HG03342 (cell line): ENCODE results near the gene TCOF1.
A peak's percentile ranks its signal among the peaks of the same experiment; 100 is the strongest.
"Not testable (repeated sequence)": the region's sequence is repeated elsewhere in the genome, so short reads cannot be mapped to it uniquely, and the experiment has no call there.

Experiments
- ATAC-seq: cut with Tn5 transposase; IDR thresholded peaks from one replicate; pipeline ENCODE4 v1.9.1; 2021; ENCODE audit warnings: mild to moderate bottlenecking, moderate library complexity; ENCODE audit not compliant: unreplicated experiment

TCOF1 gene

DNA sequence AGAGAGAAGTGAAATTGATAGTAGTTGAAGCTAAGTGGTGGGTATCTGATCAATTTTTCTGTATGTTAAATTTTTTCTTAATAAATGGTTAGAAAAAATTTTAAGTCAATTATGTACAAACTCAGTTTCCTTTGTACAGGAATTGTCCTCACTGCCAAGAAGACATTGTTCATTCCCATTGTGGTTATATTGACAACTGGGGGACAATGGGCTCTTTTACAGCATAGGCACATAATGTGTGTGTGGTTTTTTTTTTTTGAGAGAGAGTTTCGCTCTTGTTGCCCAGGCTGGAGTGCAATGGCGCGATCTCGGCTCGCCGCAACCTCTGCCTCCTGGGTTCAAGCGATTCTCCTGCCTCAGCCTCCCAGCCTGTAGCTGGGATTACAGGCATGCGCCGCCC, 68.7 kb downstream of the TCOF1 start:
- ATAC-seq, result not testable (repeated sequence)

DNA sequence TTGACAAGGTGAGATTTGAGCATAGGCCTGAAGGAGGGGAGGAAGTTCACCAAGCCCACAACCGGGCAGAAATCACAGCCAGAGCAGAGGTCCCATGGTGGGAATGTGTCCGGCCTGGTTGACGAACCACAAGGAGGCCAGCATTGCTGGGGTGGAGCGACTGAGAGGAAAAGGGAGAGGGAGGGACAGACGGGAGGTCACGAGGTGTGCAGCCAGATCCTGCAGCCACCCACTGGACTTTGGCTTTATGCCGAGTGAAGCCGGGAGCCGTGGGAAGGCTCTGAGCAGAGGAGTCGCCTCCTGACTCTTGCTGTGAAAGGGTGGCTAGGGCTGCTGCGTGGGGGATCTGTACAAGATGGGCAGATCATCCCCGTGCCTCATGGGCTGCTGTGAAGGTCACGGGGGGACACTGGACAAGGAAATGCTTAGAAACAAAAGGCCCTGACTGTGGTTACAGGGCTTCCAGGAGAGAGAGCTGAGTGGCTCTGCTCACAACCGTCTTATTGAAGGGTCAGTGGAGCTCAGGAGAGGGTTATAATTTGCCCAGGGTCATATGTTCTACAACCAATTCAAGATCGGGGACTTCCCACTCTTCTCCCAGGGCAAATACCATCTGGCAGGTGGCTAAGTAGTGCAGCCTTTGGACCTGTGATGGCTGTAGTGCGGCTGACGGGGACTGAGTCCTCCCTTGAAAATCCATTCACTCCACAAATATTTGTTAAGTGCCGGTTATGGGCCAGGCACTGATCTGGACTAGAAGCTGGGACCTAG, 70.8 kb downstream of the TCOF1 start:
- ATAC-seq, result no peak

DNA sequence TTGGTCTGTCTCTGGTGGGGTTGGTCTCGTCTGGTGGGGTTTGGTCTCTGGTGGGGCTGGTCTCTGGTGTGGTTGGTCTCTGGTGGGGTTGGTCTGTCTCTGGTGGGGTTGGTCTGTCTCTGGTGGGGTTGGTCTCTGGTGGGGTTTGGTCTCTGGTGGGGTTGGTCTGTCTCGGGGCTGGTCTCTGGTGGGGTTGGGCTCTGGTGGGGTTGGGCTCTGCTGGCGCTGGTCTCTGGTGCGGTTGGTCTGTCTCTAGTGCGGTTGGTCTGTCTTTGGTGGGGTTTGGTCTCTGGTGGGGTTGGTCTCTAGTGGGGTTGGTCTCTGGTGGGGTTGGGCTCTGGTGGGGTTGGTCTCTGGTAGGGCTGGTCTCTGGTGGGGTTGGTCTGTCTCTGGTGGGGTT, 71.5 kb downstream of the TCOF1 start:
- ATAC-seq, result no peak

GRCh38 chr5:150429410-150429873, 71.9 kb downstream of the TCOF1 start:
- no peak for ATAC-seq

- ATAC-seq, result no peak
These were observed 73.6 kb downstream of the TCOF1 start for GRCh38 chr5:150431048-150431447.

- ATAC-seq, result no peak
These were observed 74.1 kb downstream of the TCOF1 start for GRCh38 chr5:150431574-150431973.

- ATAC-seq, result no peak
These were observed 77.0 kb downstream of the TCOF1 start for GRCh38 chr5:150434464-150434863.

DNA sequence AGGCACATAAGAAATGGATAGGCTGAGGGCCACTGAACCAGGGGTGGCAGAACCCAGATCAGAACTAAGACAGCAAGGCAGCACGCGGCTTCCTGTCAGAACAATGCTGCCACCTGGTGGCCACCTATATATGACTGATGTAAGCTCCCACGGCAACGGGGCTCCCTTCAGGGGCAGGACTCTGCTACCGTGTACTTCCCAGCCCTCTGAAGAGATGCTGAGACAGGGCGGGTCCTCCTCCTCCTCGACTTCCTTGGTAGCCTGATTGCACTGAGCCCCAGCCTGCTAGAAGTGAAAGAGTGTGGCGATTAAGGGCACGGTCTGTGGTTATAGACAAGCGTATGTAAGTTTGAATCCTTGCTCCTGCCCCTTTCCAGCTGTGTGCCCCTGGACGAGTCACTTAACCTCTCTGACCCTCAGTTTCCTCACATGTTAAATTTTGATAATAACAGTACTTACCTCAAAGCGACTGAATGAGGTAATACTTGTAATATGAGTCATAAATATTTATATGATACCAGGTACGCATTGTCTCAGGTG, 78.7 kb downstream of the TCOF1 start:
- peak; percentile 97 for ATAC-seq

DNA sequence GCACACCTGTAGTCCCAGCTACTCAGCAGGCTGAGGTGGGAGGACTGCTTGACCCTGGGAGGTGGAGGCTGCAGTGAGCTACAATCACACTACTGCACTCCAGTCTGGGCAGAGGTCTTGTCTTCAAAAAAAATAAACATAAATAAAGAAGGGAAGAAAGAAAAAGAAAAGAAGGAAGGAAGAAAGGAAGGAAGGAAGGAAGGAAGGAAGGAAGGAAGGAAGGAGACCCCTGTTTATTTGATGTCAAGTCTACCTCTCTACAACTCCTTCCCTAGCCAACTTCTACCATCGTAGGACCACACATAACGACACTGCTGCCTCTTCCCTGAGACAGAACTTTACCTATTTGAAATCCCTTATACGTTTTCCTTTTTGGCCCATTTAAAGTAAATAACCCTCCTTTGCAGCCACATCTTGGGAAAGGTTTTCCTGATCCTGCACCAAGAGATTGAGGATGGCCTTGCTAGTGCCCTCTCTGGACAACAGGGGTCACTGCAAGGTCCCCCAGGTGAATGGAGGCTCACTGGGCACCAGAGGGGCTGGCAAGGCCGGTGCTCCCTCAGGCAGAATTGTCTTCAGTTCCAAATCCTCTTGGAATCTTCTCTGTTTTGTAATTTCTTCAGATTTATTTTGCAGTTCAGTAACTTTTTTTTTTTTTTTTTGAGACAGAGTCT, 81.5 kb downstream of the TCOF1 start:
- no peak for ATAC-seq

DNA sequence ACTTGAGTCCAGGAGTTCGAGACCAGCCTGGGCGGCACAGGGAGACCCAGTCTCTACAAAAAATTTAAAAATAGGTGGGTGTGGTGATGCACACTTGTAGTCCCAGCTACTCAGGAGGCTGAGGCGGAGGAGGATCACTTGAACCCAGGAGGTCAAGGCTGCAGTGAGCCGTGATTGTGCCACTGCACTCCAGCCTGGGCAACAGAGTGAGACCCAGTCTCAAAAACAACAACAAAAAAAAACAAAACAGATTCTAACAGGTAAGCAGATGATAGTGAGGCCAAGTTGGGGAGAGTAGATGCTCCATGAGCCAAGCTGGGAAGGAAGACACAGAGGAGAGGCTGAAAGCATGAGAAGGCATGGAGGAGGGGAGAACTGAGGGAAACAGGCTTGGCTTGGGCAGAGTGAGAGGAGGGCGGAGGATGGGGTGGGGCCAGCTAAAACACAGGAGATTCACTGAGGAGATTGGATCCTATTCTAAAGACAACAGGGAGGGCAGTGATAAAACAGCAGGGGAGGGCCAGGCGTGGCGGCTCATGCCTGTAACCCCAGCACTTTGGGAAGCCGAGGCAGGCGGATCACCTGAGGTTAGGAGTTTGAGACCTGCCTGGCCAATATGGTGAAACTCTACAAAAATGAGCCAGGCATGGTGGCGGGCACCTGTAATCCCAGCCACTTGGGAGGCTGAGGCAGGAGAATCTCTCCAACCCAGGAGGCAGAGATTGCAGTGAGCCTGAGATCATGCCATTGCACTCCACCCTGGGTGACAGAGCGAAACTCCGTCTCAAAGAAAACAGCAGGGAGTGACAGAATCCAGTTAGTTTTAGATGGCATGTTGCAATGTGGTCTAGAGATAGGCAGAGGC, 83.7 kb downstream of the TCOF1 start:
- no peak for ATAC-seq

DNA sequence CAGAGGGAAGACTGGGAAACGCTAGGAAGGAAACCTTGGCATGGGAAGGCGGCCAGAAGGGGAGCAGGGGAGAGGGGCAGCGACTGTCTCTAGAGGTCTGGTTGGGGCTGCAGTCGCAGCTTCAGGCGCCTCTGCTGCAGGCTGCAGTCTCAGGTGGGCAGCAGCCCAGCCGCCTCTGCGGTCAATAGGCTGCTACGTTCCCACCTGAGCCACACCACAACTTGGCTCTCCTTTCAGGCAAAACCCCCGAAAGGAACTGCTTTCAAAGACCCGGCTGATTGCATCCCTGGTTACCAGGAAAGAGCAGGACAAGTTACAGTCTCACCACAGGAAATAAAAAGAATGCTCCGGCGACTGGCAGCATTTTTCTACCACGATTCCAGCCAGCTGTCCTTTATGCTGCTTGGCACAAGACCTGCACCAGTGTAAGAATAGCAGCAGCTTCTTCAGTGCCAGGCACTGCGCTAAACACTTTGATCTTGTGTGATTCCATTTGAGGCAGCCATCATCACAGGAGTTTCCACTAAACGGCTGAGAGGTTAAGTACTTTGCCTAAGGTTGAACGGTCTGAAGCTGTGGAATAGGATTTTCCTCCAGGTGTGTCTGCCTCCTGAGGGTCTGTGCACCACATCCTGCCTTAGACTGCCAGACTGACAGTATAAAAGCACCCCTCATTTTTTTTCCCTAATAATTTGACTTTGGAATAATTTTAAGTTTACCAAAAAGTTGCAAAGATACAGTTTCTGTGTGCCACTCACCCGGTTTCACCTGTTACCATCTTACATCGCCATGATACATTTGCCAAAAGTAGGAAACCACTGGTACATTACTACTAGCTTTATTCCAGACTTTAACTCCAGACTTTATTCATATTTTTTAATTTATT, 84.6 kb downstream of the TCOF1 start:
- ATAC-seq, result no peak

DNA sequence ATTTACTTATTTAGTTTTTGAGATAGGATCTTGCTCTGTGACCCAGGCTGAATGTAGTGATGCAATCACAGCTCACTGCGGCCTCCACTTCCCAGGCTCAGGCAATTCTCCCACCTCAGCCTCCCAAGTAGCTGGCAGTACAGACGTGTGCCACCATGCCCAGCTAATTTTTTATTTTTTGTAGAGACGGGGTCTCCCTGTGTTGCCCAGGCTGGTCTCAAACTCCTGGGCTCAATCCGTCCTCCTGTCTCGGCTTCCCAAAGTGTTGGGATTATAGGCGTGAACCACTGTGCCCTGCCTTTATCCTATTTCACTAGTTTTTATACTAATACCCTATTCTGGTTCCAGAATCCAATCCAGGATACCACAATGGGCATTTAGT, 85.2 kb downstream of the TCOF1 start:
- no peak for ATAC-seq

- ATAC-seq, result no peak
These were observed 86.0 kb downstream of the TCOF1 start for GRCh38 chr5:150443242-150444075.

- ATAC-seq, result no peak
These were observed 87.3 kb downstream of the TCOF1 start for GRCh38 chr5:150444770-150445169.

GRCh38 chr5:150446088-150446487, 88.6 kb downstream of the TCOF1 start:
- no peak for ATAC-seq

GRCh38 chr5:150446583-150446982, 89.1 kb downstream of the TCOF1 start:
- ATAC-seq, result no peak

DNA sequence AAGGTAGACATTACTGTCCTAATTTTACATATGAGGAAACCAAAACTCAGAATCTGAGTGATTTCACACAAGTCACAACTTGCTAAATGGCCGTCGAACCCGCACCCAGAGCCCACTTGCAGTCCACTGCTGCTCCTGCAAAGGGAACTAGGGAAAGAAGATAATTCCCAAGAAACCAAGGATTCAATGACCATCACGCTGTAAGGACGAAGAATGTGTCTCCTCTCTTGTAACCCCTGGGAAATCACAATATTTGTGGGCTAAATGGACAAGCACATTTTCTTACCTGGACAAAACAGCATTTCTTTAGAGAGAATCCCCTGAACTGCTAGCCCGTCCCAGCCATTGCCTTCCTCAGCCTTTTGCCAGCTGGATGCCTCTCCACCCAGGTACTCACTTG, 89.7 kb downstream of the TCOF1 start:
- no peak for ATAC-seq

GRCh38 chr5:150448334-150448733, 90.8 kb downstream of the TCOF1 start:
- no peak for ATAC-seq

DNA sequence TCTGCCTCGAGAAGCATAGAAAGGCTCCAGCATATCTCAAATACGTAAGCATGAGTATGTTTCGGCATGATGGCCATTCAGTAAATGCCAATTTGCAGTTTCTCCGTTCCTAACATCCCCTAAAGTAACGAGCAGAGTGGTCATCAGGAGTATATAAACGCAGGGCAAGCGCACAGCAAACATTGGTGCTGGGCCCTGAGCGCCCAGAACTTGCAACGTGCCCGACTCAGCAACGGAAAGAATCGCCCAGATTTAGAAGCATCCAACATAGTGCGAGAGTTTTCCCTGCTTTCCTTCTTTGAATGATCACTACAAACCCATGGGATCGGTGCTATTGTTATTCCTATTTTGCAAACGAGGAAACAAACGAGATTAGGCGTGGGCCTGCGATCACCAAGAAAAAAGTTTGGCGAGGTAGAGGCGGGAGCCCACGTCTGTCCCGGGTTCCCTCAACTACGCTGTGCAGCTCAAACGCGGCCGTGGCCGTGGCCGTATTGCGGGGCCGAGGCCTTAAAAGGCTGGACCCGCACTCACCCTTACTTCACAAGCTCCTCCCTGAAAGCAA, 91.5 kb downstream of the TCOF1 start:
- peak; percentile 25 for ATAC-seq
